Peyer's patch (tissue), 4 donors: Measurements from ENCODE around the gene SLC25A11.

Source experiments
- CTCF ChIP-seq, 6 experiments: fragments of 450-650 bp in 4 of 6; fragments of 200-600 bp in 2 of 6; sonication (generic) in 1 of 6; IDR thresholded peaks; one replicate each; pipeline ENCODE4 v1.5.1; 2017 to 2019; ENCODE audit warnings: antibody characterized with exemption in 6 of 6, mild to moderate bottlenecking in 3 of 6, moderate library complexity in 1 of 6
- POLR2A ChIP-seq, 2 donors: fragments of 450-650 bp; IDR thresholded peaks; one replicate each; pipeline ENCODE4 v1.5.1; 2017; ENCODE audit warnings: antibody characterized with exemption in 2 of 2, mild to moderate bottlenecking in 2 of 2, moderate library complexity in 2 of 2

- TF ChIP-seq CTCF (IDR thresholded peaks at IDR 0.05) (no peak), POLR2A (IDR thresholded peaks at IDR 0.05) (no peak)
Observed at GRCh38 chr17:4919511-4920047, 20.3 kb downstream of the SLC25A11 start.
